GM23248 (cell line): ENCODE measurements around the gene HSPB7.

Source experiments
- EZH2 ChIP-seq: fragments of 200-600 bp; sonication (generic); IDR thresholded peaks from 2 replicates; pipeline ENCODE4 v1.6.1; 2018; ENCODE audit warnings: antibody characterized with exemption, mild to moderate bottlenecking; ENCODE audit not compliant: insufficient read depth, poor library complexity, severe bottlenecking
- EZH2phosphoT487 ChIP-seq: fragments of 200-600 bp; sonication (generic); IDR thresholded peaks from 2 replicates; pipeline ENCODE4 v1.6.1; 2018; ENCODE audit warnings: antibody characterized with exemption, moderate library complexity, mild to moderate bottlenecking, low read depth; ENCODE audit not compliant: insufficient read depth

GRCh38 chr1:16015491-16015890, 2.4 kb downstream of the HSPB7 start:
- TF ChIP-seq EZH2phosphoT487, result no peak
- no peak for TF ChIP-seq EZH2
